H1 (cell line): ENCODE measurements around the gene GMPPA. TPM values are rescaled to one million over a fixed set of nuclear protein-coding genes. Genes with fewer than 3 reads are reported as not detected.

ENCODE experiments used
- CTCF ChIA-PET: fragments of 300-600 bp; sonication (Branson Sonifier 250); formaldehyde crosslinking; loops from one replicate; lab custom pipeline; 2021; ENCODE audit not compliant: partially characterized antibody; lab: Charles Lee
- POLR2A ChIA-PET: fragments of 300-600 bp; sonication (Branson Sonifier 250); formaldehyde crosslinking; loops from one replicate; lab custom pipeline; 2021; ENCODE audit warnings: inconsistent platforms; ENCODE audit not compliant: partially characterized antibody; lab: Charles Lee
- DNase-seq, 2 experiments: peaks; one replicate each; pipeline versions ENCODE4 v3.0.0 to v3.0.0-alpha.2; 2010 to 2022; ENCODE audit warnings: low spot score in 2 of 2, low read depth in 1 of 2, mixed read lengths in 1 of 2
- FAIRE-seq: peaks from 2 replicates; lab custom pipeline; 2011; peaks lifted over from hg19 to GRCh38; lab: Jason Lieb, UNC
- H2AFZ ChIP-seq: 2 replicates; pipeline ENCODE4 v1.8.1; 2012; ENCODE audit warnings: low read length, inconsistent platforms
- H2AK5ac ChIP-seq: 2 replicates; pipeline ENCODE4 v1.6.1; 2013; ENCODE audit warnings: low read depth, low read length
- H2BK120ac ChIP-seq: replicated peaks from 2 replicates; pipeline ENCODE3; 2013; ENCODE audit warnings: low read depth, low read length, inconsistent platforms
- H2BK12ac ChIP-seq: 2 replicates; pipeline ENCODE4 v1.6.1; 2013; ENCODE audit warnings: low read depth, low read length
- H2BK15ac ChIP-seq: 2 replicates; pipeline ENCODE4 v1.6.1; 2013; ENCODE audit warnings: low read length
- H2BK20ac ChIP-seq: 2 replicates; pipeline ENCODE4 v1.6.1; 2013; ENCODE audit warnings: low read length
- H2BK5ac ChIP-seq: 2 replicates; pipeline ENCODE4 v1.6.1; 2013; ENCODE audit warnings: low read depth, low read length
- H3K14ac ChIP-seq: 2 replicates; pipeline ENCODE4 v1.6.1; 2013; ENCODE audit warnings: inconsistent platforms; ENCODE audit not compliant: insufficient read length
- H3K18ac ChIP-seq: 2 replicates; pipeline ENCODE4 v1.6.1; 2013; ENCODE audit warnings: low read length; ENCODE audit errors: extremely low read depth
- H3K23ac ChIP-seq: 2 replicates; pipeline ENCODE4 v1.6.1; 2013; ENCODE audit warnings: inconsistent platforms; ENCODE audit not compliant: insufficient read length
- H3K23me2 ChIP-seq: 2 replicates; pipeline ENCODE4 v1.6.1; 2013; ENCODE audit warnings: low read depth, low read length
- H3K27ac ChIP-seq: 2 replicates; pipeline ENCODE4 v1.6.1; 2011; ENCODE audit warnings: low read depth, low read length, inconsistent platforms
- H3K27me3 ChIP-seq, 4 experiments: replicated peaks in 1 of 4; 1 replicate in 1 of 4; 2 replicates in 3 of 4; pipeline versions ENCODE4 v1.6.1 to v1.8.1; 2011 to 2013; ENCODE audit warnings: low read length in 3 of 4, mild to moderate bottlenecking in 3 of 4, inconsistent platforms in 2 of 4, mixed read lengths in 2 of 4, moderate library complexity in 1 of 4; ENCODE audit not compliant: control insufficient read depth in 3 of 4, insufficient read depth in 3 of 4; ENCODE audit errors: extremely low read depth in 1 of 4
- H3K36me3 ChIP-seq, 4 experiments: 2 replicates each; pipeline versions ENCODE4 v1.6.1 to v1.8.1; 2011 to 2013; ENCODE audit warnings: mild to moderate bottlenecking in 4 of 4, low read length in 3 of 4, moderate library complexity in 2 of 4, control low read depth in 1 of 4, inconsistent platforms in 1 of 4; ENCODE audit not compliant: insufficient read depth in 4 of 4, control insufficient read depth in 2 of 4
- H3K4ac ChIP-seq: replicated peaks from 2 replicates; pipeline ENCODE3; 2013; ENCODE audit warnings: low read length, low read depth, mixed read lengths, inconsistent platforms; ENCODE audit not compliant: insufficient read length
- H3K4me1 ChIP-seq, 4 experiments: replicated peaks in 1 of 4; 1 replicate in 1 of 4; 2 replicates in 3 of 4; pipeline versions ENCODE4 v1.6.1 to v1.8.1; 2011 to 2013; ENCODE audit warnings: low read length in 3 of 4, inconsistent platforms in 2 of 4, mixed read lengths in 1 of 4; ENCODE audit not compliant: insufficient read depth in 4 of 4, control insufficient read depth in 3 of 4
- H3K4me2 ChIP-seq, 2 experiments: 2 replicates each; pipeline versions ENCODE4 v1.6.1 to v1.8.1; 2011 to 2013; ENCODE audit warnings: low read depth in 2 of 2, low read length in 2 of 2, control low read depth in 1 of 2, inconsistent platforms in 1 of 2, mild to moderate bottlenecking in 1 of 2; ENCODE audit not compliant: insufficient read depth in 1 of 2
- H3K4me3 ChIP-seq, 4 experiments: fragments of 200-600, 300-600 bp in 1 of 4; sonication (generic), shearing (Covaris generic), sonication (Bioruptor Twin) in 1 of 4; 2 replicates each; pipeline versions ENCODE4 v1.5.1 to v1.8.1; 2011 to 2016; ENCODE audit warnings: low read length in 4 of 4, low read depth in 3 of 4, control low read depth in 2 of 4, inconsistent platforms in 2 of 4, mild to moderate bottlenecking in 2 of 4, mixed read lengths in 1 of 4, moderate library complexity in 1 of 4; ENCODE audit not compliant: insufficient read depth in 2 of 4; ENCODE audit errors: extremely low read depth in 1 of 4
- H3K56ac ChIP-seq: replicated peaks from 2 replicates; pipeline ENCODE3; 2013; ENCODE audit warnings: low read depth, mild to moderate bottlenecking, mixed read lengths, low read length, inconsistent platforms; ENCODE audit not compliant: insufficient read length
- H3K79me1 ChIP-seq: 2 replicates; pipeline ENCODE4 v1.6.1; 2013; ENCODE audit warnings: low read depth, low read length, control low read depth
- H3K79me2 ChIP-seq, 2 experiments: 2 replicates each; pipeline versions ENCODE4 v1.6.1 to v1.8.1; 2012 to 2013; ENCODE audit warnings: low read length in 2 of 2, mild to moderate bottlenecking in 2 of 2, inconsistent platforms in 1 of 2; ENCODE audit not compliant: insufficient read depth in 2 of 2, control insufficient read depth in 1 of 2
- H3K9ac ChIP-seq, 4 experiments: replicated peaks in 1 of 4; 1 replicate in 1 of 4; 2 replicates in 3 of 4; pipeline versions ENCODE4 v1.6.1 to v1.8.1; 2011 to 2013; ENCODE audit warnings: low read depth in 3 of 4, low read length in 3 of 4, control low read depth in 2 of 4, mild to moderate bottlenecking in 2 of 4, moderate library complexity in 2 of 4, inconsistent platforms in 1 of 4; ENCODE audit errors: extremely low read depth in 1 of 4
- H3K9me3 ChIP-seq, 2 experiments: 2 replicates each; pipeline versions ENCODE4 v1.6.1 to v1.8.1; 2012 to 2013; ENCODE audit warnings: mild to moderate bottlenecking in 2 of 2, moderate library complexity in 2 of 2, control low read depth in 1 of 2, inconsistent platforms in 1 of 2, low read depth in 1 of 2, low read length in 1 of 2, mixed read lengths in 1 of 2; ENCODE audit not compliant: insufficient read depth in 2 of 2
- H4K20me1 ChIP-seq, 2 experiments: replicated peaks in 1 of 2; 2 replicates each; pipeline versions ENCODE3 to v1.8.1; 2011 to 2013; ENCODE audit warnings: inconsistent platforms in 2 of 2, low read length in 2 of 2, mild to moderate bottlenecking in 1 of 2; ENCODE audit not compliant: insufficient read depth in 2 of 2, control insufficient read depth in 1 of 2
- H4K5ac ChIP-seq: 2 replicates; pipeline ENCODE4 v1.6.1; 2013; ENCODE audit warnings: low read length, low read depth, mixed read lengths, inconsistent platforms; ENCODE audit not compliant: insufficient read length
- H4K8ac ChIP-seq: 2 replicates; pipeline ENCODE4 v1.8.0; 2013; ENCODE audit warnings: mild to moderate bottlenecking, moderate library complexity, low read length, inconsistent platforms; ENCODE audit not compliant: insufficient read depth; ENCODE audit errors: extremely low read depth
- H4K91ac ChIP-seq: replicated peaks from 2 replicates; pipeline ENCODE3; 2013; ENCODE audit warnings: low read length, mixed read lengths, inconsistent platforms; ENCODE audit not compliant: insufficient read length
- CEBPB ChIP-seq: IDR thresholded peaks from 2 replicates; pipeline ENCODE4 v1.6.1; 2012; ENCODE audit warnings: low read depth, low read length
- EP300 ChIP-seq, 2 experiments: IDR thresholded peaks; 1 replicate in 1 of 2; 2 replicates in 1 of 2; pipeline ENCODE4 v1.6.1; 2011 to 2012; ENCODE audit warnings: low read depth in 2 of 2, low read length in 2 of 2, mild to moderate bottlenecking in 2 of 2, borderline replicate concordance in 1 of 2, inconsistent platforms in 1 of 2, moderate library complexity in 1 of 2
- RXRA ChIP-seq: IDR thresholded peaks from 2 replicates; pipeline ENCODE4 v1.6.1; 2011; ENCODE audit warnings: low read depth, mild to moderate bottlenecking, low read length, moderate library complexity; ENCODE audit not compliant: insufficient read depth
- SAP30 ChIP-seq: fragments of 300-600 bp; sonication (generic); IDR thresholded peaks from 2 replicates; pipeline ENCODE4 v1.7.1; 2012; ENCODE audit warnings: low read length, moderate library complexity, mild to moderate bottlenecking, inconsistent platforms; ENCODE audit not compliant: insufficient read depth, insufficient replicate concordance
- WGBS, 2 experiments: shearing (Covaris generic) in 1 of 2; methylation state at CpG; one replicate each; pipeline versions ENCODE4 v1.1.6 to v1.1.7; 2013 to 2015; ENCODE audit warnings: low lambda C conversion rate in 2 of 2, mixed read lengths in 2 of 2, inconsistent platforms in 1 of 2, low coverage in 1 of 2, missing lambda C conversion rate in 1 of 2; ENCODE audit not compliant: insufficient replicate concordance in 2 of 2, insufficient coverage in 1 of 2, insufficient read length in 1 of 2; ENCODE audit errors: extremely low coverage in 1 of 2, missing lambda C conversion rate in 1 of 2; 5-methylcytosine and 5-hydroxymethylcytosine counted together
- polyA plus RNA-seq, 7 experiments: library from polyadenylated mRNA; depleted of rRNA in 3 of 7; stranded (reverse) in 5 of 7; unstranded in 2 of 7; fragments of >200 nt in 5 of 7; fragments of 200-250 nt in 2 of 7; gene quantifications; 1 replicate in 5 of 7; 2 replicates in 1 of 7; 4 replicates in 1 of 7; pipeline versions ENCODE4 v1.2.1 to v1.2.3, GENCODE V29; 2011 to 2013; ENCODE audit warnings: missing spikeins in 2 of 7, mixed read lengths in 2 of 7
- total RNA-seq: library from RNA; stranded (reverse); fragmentation: NEBNext Ultra II Directional; extraction: Animal tissue kit (Norgen Biotek cat#: 25700); gene quantifications from 2 replicates; pipeline ENCODE4 v1.2.1, GENCODE V29; 2021

Gene GMPPA
- total and polyA plus RNA-seq, 2 of the 8 experiments (the other 6 are each of a cell fraction or from before 2014, with no cell fraction given) = 34.3 to 98.8 TPM

DNA sequence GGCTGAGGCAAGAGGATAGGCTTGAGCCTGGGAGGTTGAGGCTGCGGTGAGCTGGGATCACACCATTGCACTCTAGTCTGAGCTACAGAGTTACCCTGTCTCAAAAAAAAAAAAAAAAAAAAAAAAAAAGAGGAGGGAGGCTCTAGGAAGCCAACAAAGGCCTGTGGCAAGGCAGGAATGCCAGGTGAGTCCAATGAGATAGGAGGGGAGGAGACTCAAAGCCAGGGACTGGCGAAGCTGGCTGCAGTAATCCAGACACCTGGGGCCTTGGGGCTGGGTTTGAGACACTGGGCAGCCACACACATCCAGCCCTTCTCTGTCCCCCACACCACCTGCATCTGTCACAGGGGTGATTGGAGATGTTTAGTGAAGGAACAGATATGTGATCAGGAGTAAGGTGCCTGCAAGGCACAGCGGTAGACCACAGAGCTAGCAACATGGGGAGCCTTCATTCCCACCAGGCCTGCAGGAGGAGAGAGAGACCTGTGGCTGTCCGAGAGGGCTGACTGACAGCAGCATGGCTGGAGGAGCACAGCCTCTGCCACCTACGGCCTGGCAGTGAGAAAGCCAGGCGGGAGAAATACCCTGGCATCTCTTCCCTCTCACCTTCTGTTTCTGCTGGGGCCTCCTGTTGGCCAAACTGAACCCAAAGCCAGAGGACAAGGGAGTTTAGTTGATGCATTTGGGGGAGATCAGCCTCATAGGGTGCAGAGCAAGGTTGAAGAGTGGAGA is 35.4 kb downstream of the GMPPA start:
- H4K5ac ChIP-seq = no peak overlapping the region
- peaks cover 0 to 23% (median 16%) of the 10 kb centered on the region in 4 experiments; a peak in 6 of 7 replicates for H3K4me1 ChIP-seq
- H3K36me3 ChIP-seq = peaks cover 0 to 2% (median under 1%) of the 10 kb centered on the region in 4 experiments; a peak in 2 of 8 replicates
- 84% methylated on average over 6 of the region's 6 CpGs; no CpG with 5 or more reads in 1 of the 2 experiments for WGBS, 2 experiments
- H2AK5ac ChIP-seq = no peak overlapping the region
- no peak overlapping the region for H2BK5ac ChIP-seq
- H3K4me2 ChIP-seq = no peak overlapping the region
- no peak overlapping the region for H3K4me3 ChIP-seq
- no peak overlapping the region for H3K14ac ChIP-seq
- ChIA-PET CTCF (interaction anchor here (0.8 to 113.1 kb wide), 9 partner anchors 8 to 128 kb away, joined by 3 to 7248 read pairs (median 293); partner anchors contain the start of genes ASIC4, DES, GMPPA and SPEG), POLR2A (interaction anchor here (0.8 to 1.4 kb wide), 9 partner anchors 36 to 110 kb away, joined by 3 to 6 read pairs (median 3); partner anchors contain the start of genes INHA and OBSL1)
- 0 out of 2 replicates have a peak overlapping the region, but pooled peaks have one; percentile 57 for H2AFZ ChIP-seq
- no peak overlapping the region for H3K23ac ChIP-seq
- no peaks in the 10 kb centered on the region for H4K20me1 ChIP-seq
- no peak overlapping the region for H3K56ac ChIP-seq
- no peak overlapping the region for H2BK20ac ChIP-seq
- peaks cover 0 to 10% (median 6%) of the 10 kb centered on the region in 4 experiments; a peak in 6 of 7 replicates for H3K27me3 ChIP-seq
- no peak for TF ChIP-seq EP300 (IDR thresholded peaks at IDR 0.05; ENCODE audit: borderline replicate concordance in 1 of 2, low read depth in 2 of 2, low read length in 2 of 2)
- TF ChIP-seq CEBPB = no peak
- TF ChIP-seq SAP30 = no peak
- TF ChIP-seq RXRA = no peak
- H2BK12ac ChIP-seq = no peak overlapping the region
- peaks cover 3% of the 10 kb centered on the region; the same call in 1 of the 2 replicates for H3K23me2 ChIP-seq
- DNase-seq (no peak), FAIRE-seq (no peak)
- H3K79me1 ChIP-seq = no peaks in the 10 kb centered on the region
- no peak overlapping the region for H2BK120ac ChIP-seq
- no peaks in the 10 kb centered on the region for H3K79me2 ChIP-seq
- no peaks in the 10 kb centered on the region for H3K9me3 ChIP-seq
- H3K9ac ChIP-seq = peak overlapping the region in 1 of 4 experiments; percentile 4; a peak in 1 of 7 replicates
- no peak overlapping the region for H3K4ac ChIP-seq
- H3K27ac ChIP-seq = no peak overlapping the region
- peak overlapping the region; percentile 81; the same call in 1 of the 2 replicates for H2BK15ac ChIP-seq
- no peak overlapping the region for H3K18ac ChIP-seq
- no peak overlapping the region for H4K8ac ChIP-seq
- peak overlapping the region; percentile 58 for H4K91ac ChIP-seq
